ENCODE data around the gene COL4A6. TPM values are rescaled to one million over a fixed set of nuclear protein-coding genes. Genes with fewer than 3 reads are reported as not detected.
A peak's percentile ranks its signal among the peaks of the same experiment; 100 is the strongest.

Gene COL4A6
- total RNA-seq, 1 experiment from 2014 or later = 2.4 TPM

DNA sequence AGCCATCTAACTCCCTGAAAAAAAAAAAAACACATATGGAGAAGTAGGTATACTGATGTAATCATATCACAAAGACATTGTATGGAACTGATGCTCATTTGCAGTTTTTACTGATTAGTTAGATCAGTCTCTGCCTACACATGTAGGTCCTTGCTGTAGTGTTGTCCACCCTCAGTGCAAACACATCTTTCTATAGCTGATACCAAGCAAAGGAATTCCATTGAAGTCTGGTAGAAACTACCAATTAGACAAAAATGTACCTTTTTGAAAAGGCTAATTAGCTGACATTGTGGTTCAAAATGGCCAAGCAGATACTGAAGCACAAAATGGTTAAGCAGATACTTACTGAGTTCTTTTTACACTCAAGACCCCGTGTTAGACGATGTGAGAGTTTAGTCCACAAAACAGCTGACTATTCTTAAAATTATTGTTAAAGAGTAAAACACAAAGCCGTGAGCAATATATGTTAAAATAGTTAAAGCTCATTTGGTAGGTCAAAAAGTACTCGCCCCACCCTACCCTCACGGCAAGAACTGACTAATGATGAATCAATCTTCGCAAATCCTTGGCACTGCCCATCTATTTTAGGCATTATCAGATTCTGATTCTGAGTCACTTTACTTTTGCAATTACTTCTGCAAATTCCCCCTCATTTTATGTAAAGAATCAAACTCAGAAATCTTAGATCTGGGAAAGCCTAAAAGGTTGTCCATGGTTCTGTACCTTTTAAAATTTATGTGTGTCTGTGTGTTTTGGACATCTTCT, 40.4 kb downstream of the COL4A6 start:
- Histone ChIP-seq H3K9me2 (ENCODE audit: insufficient read depth) (no peaks in the 10 kb centered on the region), H3K4me1 (ENCODE audit: control insufficient read depth in 1 of 2, insufficient read depth in 2 of 2, low read length in 2 of 2) (peaks cover 14 to 59% of the 10 kb centered on the region in 2 experiments; a peak in 3 of 4 replicates), H2AFZ (ENCODE audit: low read depth, low read length, poor library complexity, severe bottlenecking) (peak overlapping the region; percentile 52), H4K20me1 (ENCODE audit: insufficient read depth) (no peaks in the 10 kb centered on the region), H3K9me3 (ENCODE audit: control insufficient read depth in 1 of 2, insufficient read depth in 1 of 2, low read depth in 1 of 2, low read length in 2 of 2) (no peaks in the 10 kb centered on the region), H3K79me2 (ENCODE audit: insufficient read depth, low read length) (no peaks in the 10 kb centered on the region), H3K4me3 (replicated peaks in 1 of 2; ENCODE audit: low read depth in 1 of 2, low read length in 2 of 2) (peak overlapping the region in 1 of 2 experiments; percentile 24; a peak in 2 of 4 replicates), H3K36me3 (ENCODE audit: control insufficient read depth in 1 of 2, insufficient read depth in 2 of 2, low read length in 2 of 2) (no peaks in the 10 kb centered on the region), H3K27ac (ENCODE audit: low read depth, low read length) (peak overlapping the region; percentile 65; the same call in 1 of the 2 replicates), H3K9ac (ENCODE audit: low read length) (peak overlapping the region; percentile 45), H3K4me2 (ENCODE audit: low read length) (peak overlapping the region; percentile 81), H3K27me3 (ENCODE audit: insufficient read depth, low read length) (no peaks in the 10 kb centered on the region)
- peak; percentile 52 for ATAC-seq
- intact Hi-C loops (cut with micrococcal nuclease) = no loop called here
- DNase-seq (ENCODE audit: low read depth, low spot score) = no peak
- ChIA-PET POLR2A (no interaction called here), RAD21 (ENCODE audit: low non-redundant PET in 1 of 2, low total read pairs in 2 of 2, uncharacterized antibody in 2 of 2, unreplicated experiment in 2 of 2) (no interaction called here), CTCF (no interaction called here)
- peak; percentile 41 for TF ChIP-seq JUND (IDR thresholded peaks at IDR 0.05)
- TF ChIP-seq ELF1 (IDR thresholded peaks at IDR 0.05; ENCODE audit: borderline replicate concordance, low read depth) = no peak
- TF ChIP-seq YY1 (IDR thresholded peaks at IDR 0.05; ENCODE audit: extremely low read depth, insufficient replicate concordance, low read depth, low read length) = no peak
- no peak for TF ChIP-seq SIN3A (IDR thresholded peaks at IDR 0.05; ENCODE audit: low read depth)
- peak; percentile 38 for TF ChIP-seq SRF (IDR thresholded peaks at IDR 0.05; ENCODE audit: low read depth)
- TF ChIP-seq ZNF274 (IDR thresholded peaks at IDR 0.05; ENCODE audit: low read depth, low read length) = no peak
- peak; percentile 54 for TF ChIP-seq CEBPB (IDR thresholded peaks at IDR 0.05; ENCODE audit: low read depth)
- TF ChIP-seq, protein P1, sequence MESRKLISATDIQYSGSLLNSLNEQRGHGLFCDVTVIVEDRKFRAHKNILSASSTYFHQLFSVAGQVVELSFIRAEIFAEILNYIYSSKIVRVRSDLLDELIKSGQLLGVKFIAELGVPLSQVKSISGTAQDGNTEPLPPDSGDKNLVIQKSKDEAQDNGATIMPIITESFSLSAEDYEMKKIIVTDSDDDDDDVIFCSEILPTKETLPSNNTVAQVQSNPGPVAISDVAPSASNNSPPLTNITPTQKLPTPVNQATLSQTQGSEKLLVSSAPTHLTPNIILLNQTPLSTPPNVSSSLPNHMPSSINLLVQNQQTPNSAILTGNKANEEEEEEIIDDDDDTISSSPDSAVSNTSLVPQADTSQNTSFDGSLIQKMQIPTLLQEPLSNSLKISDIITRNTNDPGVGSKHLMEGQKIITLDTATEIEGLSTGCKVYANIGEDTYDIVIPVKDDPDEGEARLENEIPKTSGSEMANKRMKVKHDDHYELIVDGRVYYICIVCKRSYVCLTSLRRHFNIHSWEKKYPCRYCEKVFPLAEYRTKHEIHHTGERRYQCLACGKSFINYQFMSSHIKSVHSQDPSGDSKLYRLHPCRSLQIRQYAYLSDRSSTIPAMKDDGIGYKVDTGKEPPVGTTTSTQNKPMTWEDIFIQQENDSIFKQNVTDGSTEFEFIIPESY (IDR thresholded peaks at IDR 0.05; ENCODE audit: extremely low read depth, insufficient replicate concordance, low read length) = no peak
- TF ChIP-seq TCF7L2 (IDR thresholded peaks at IDR 0.05; ENCODE audit: borderline replicate concordance, extremely low read depth, insufficient read depth, insufficient read length) = no peak
- TF ChIP-seq, protein P2, sequence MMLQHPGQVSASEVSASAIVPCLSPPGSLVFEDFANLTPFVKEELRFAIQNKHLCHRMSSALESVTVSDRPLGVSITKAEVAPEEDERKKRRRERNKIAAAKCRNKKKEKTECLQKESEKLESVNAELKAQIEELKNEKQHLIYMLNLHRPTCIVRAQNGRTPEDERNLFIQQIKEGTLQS (IDR thresholded peaks at IDR 0.05) = no peak
- peak; percentile 52 for TF ChIP-seq SP1 (IDR thresholded peaks at IDR 0.05; ENCODE audit: low read depth)
- TF ChIP-seq EZH2phosphoT487 (IDR thresholded peaks at IDR 0.05; ENCODE audit: borderline replicate concordance) = no peak
- TF ChIP-seq FOSL1 (IDR thresholded peaks at IDR 0.05; ENCODE audit: low read depth) = peak; percentile 86
- TF ChIP-seq, protein P3, sequence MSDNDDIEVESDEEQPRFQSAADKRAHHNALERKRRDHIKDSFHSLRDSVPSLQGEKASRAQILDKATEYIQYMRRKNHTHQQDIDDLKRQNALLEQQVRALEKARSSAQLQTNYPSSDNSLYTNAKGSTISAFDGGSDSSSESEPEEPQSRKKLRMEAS (IDR thresholded peaks at IDR 0.05) = no peak
- TF ChIP-seq EGR1 (IDR thresholded peaks at IDR 0.05; ENCODE audit: low read depth) = no peak
- no peak for TF ChIP-seq RAD21 (IDR thresholded peaks at IDR 0.05; ENCODE audit: low read depth)
- TSS peak; percentile 80 for BruUV-seq (replicated peaks)
